Stimulated activated CD8-positive, alpha-beta memory T cell treated with anti-CD3 and anti-CD28 coated beads, Interleukin-7, amount 100 ng/mL, for 4 hours (primary cell): ENCODE results near the gene DLGAP5.

Experiments used
- DNase-seq, 2 donors: peaks; one replicate each; pipeline ENCODE4 v3.0.0-alpha.2; 2020; ENCODE audit warnings: low read depth in 2 of 2

The DLGAP5 gene

GRCh38 chr14:55191203-55192053 is at the start of gene DLGAP5:
DLGAP5 (minus strand) TSS chr14:55191585; CDS start chr14:55189179, 2,406 bp downstream.
- DNase-seq, result peak; percentile 83 to 86

- no peak for DNase-seq
Observed at GRCh38 chr14:55240526-55241178, 49.3 kb upstream of the DLGAP5 start.

- DNase-seq, result no peak
Observed at GRCh38 chr14:55239320-55239719, 47.9 kb upstream of the DLGAP5 start.

GRCh38 chr14:55238019-55238680 is 46.8 kb upstream of the DLGAP5 start:
- DNase-seq, result no peak

GRCh38 chr14:55233591-55233990 is 42.2 kb upstream of the DLGAP5 start:
- no peak for DNase-seq

DNA sequence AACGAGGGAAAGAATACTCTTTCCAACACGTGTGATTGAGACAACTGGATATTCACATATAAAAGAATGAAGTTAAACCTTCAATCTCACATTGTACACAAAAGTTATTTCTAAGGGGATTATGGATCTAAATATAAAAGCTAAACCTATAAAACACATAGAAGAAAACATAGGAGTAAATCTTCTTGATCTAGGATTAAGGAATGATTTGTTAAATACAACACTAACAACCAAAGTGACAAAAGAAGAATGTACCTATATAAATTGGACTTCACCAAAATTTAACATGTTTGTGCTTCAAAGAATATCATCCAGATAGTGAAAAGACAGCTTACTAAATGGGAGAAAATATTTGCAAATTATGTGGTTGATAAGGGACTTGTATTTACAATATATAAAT is 36.9 kb upstream of the DLGAP5 start:
- DNase-seq, result no peak

DNA sequence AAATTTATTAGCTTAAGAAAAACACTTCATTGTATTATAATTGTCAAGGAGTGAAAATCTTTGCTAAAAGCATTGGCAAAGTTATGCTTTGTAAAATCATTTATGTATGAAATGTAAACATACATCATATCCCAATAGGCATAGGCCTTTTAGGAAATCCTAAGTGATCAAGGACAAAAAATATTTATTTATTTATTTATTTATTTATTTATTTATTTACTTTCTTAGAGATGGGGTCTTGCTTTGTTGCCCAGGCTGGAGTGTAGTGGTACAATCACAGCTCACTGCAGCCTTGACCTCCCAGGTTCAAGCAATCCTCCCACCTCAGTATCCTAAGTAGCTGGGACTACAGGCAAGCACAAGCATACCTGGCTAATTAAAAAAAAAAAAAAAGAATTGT is 32.0 kb upstream of the DLGAP5 start:
- no peak for DNase-seq

- no peak for DNase-seq
Observed at GRCh38 chr14:55221968-55222367, 30.6 kb upstream of the DLGAP5 start.

DNA sequence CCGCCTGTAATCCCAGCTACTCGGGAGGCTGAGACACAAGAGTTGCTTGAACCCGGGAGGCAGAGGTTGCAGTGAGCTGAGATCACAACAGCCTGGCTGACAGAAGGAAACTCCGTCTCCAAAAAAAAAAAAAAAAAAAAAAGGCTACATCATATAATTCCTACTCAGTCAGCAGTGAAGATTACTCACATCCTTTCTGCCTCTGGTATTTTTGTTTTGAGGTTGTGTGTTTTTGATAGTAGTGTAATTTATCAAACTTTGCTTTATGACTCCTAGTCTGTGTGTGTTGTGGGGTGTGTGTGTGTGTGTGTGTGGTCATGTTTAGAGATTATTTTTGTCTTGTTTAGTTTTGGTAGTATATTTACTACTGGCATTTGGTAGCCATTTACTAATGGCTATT is 29.8 kb upstream of the DLGAP5 start:
- DNase-seq, result no peak

DNA sequence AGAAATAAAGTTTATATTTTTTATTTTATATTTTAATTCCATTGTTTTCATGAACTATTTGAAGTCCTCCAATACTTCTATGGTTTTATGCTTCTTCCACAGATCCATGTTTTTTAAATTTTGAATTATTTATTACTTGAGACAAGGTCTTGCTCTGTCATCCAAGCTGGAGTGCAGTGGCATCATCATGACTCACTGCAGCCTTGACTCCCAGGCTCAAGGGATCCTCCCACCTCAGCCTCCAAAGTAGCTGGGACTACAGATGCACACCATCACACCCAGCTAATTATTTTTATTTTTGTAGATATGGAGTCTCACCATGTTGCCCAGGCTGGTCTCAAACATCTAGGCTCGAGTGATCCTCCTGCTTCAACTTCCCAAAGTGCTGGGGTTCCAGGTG is 28.8 kb upstream of the DLGAP5 start:
- DNase-seq, result no peak

DNA sequence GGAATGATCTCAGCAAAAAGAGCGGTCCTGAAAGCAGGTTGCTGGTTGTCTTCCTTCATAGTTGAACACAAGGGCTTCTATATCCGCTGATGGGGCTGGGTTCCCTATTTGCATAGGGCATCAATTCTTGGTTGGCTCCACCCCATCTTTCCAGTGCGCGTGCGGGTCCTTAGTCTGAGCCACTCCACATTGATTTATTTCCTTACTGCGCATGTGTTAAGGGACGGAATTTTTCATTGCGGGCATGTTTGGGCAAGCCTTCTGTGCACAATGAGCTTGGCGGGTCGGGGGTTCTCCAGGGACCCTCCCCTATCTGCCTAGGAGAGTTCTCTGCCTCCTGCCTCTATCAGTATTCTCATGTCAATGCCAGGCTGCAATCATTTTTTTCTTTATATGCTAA is 21.2 kb upstream of the DLGAP5 start:
- no peak for DNase-seq

GRCh38 chr14:55207832-55208231 is 16.4 kb upstream of the DLGAP5 start:
- no peak for DNase-seq

GRCh38 chr14:55206175-55206693 is 14.8 kb upstream of the DLGAP5 start:
- no peak for DNase-seq

DNA sequence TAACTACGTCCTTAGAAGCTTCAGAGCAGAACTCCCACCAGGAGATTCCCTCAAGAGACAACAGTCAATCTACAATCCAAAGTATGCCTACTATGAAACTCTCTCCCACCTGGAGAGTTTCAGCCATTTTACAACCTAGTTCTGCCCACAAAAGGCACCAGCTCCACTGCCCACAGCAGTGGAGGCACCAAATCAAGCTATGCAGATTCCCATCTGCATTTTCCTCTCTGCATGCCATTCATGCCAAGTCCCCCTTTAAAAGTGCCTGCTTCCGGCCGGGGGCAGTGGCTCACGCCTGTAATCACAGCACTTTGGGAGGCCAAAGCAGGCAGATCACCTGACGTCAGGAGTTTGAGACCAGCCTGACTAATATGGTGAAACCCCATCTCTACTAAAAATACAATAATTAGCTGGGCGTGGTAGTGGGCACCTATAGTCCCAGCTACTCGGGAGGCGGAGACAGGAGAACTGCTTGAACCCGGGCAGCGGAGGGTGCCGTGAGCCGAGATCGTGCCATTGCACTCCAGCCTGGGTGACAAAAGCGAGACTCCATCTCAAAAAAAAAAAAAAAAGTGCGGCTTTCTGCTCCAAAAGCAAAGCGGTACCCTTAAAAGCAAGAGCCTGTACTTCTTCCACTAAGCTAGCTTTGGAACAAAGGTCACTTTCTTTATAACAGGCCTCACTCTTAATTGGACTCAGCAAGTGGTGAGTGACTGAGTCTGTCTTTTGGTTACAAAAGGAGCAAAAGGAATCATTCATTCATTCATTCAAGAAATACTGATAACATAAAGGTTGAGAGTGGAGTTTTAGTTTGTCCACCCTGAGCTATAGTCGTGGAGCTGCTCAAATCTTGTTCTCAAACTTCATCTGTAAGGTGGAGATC is 10.1 kb upstream of the DLGAP5 start:
- DNase-seq, result no peak

- no peak for DNase-seq
Observed at GRCh38 chr14:55200651-55201050, 9.3 kb upstream of the DLGAP5 start.

DNA sequence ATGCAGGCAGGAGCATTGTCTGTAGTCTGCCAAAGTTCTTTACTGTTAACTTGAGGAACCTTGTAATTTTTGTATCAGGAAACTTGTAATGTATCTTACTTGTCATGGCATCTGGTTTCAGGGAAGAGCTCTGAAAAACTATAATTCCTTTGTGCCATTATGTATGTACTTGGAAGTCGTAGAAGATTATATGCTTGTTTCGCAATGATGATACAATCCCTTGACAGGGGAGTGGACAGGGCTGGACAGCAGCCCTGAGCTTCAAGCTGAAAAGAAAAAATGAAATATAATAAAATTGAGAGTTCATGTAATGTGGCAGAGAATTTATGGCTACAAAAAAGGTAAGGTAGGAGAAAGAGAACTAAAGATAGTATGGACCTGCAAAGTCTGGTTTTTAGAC is 7.4 kb upstream of the DLGAP5 start:
- DNase-seq, result no peak

- no peak for DNase-seq
Observed at GRCh38 chr14:55194656-55195355, 3.4 kb upstream of the DLGAP5 start.

GRCh38 chr14:55192054-55192621 is 753 bp upstream of the DLGAP5 start:
- DNase-seq, result no peak

- no peak for DNase-seq
Observed at GRCh38 chr14:55190906-55191202, 531 bp downstream of the DLGAP5 start.

- DNase-seq, result no peak
Observed at GRCh38 chr14:55188686-55189295, 2.6 kb downstream of the DLGAP5 start.
